WI38 (cell line): ENCODE results near the gene CCSER2.

Source experiments
- H3K4me3 ChIP-seq: 2 replicates; pipeline ENCODE4 v1.5.1; 2011; ENCODE audit warnings: low read depth, mild to moderate bottlenecking, control low read depth, low read length
- TF ChIP-seq, protein P1 (sequence below): IDR thresholded peaks from 2 replicates; pipeline ENCODE4 v1.5.1; 2012; ENCODE audit warnings: low read depth, mild to moderate bottlenecking, control low read depth, low read length

CCSER2 gene

DNA sequence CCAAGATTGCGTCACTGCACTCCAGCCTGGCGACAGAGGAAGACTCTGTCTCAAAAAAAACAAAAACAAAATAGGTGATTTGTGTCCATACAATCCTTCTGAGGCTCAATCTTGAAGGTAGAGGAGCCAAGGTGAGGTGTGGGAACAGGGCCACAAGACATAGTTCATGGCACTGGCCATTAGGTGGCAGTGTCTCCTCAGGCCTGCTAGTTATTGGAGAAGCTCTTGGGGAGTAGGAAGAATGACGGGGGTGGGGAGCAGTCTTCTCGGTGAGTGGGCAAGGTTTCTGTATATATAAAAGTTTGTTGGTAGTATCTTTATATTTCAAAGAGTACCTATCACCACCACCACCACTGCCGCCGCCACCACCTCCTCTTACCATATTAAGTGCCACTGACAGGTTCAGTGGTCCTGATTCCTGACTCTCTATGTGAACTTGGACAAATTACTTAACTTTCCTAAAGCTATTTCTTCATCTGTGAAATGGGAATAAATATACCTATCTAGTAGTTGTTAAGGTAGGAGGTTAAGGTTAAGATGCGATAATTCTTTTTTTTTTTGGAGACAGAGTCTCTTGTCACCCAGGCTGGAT lies 24.0 kb downstream of the CCSER2 start:
- TF ChIP-seq, protein P1, sequence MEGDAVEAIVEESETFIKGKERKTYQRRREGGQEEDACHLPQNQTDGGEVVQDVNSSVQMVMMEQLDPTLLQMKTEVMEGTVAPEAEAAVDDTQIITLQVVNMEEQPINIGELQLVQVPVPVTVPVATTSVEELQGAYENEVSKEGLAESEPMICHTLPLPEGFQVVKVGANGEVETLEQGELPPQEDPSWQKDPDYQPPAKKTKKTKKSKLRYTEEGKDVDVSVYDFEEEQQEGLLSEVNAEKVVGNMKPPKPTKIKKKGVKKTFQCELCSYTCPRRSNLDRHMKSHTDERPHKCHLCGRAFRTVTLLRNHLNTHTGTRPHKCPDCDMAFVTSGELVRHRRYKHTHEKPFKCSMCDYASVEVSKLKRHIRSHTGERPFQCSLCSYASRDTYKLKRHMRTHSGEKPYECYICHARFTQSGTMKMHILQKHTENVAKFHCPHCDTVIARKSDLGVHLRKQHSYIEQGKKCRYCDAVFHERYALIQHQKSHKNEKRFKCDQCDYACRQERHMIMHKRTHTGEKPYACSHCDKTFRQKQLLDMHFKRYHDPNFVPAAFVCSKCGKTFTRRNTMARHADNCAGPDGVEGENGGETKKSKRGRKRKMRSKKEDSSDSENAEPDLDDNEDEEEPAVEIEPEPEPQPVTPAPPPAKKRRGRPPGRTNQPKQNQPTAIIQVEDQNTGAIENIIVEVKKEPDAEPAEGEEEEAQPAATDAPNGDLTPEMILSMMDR = peak; percentile 81
- H3K4me3 ChIP-seq = no peak overlapping the region

DNA sequence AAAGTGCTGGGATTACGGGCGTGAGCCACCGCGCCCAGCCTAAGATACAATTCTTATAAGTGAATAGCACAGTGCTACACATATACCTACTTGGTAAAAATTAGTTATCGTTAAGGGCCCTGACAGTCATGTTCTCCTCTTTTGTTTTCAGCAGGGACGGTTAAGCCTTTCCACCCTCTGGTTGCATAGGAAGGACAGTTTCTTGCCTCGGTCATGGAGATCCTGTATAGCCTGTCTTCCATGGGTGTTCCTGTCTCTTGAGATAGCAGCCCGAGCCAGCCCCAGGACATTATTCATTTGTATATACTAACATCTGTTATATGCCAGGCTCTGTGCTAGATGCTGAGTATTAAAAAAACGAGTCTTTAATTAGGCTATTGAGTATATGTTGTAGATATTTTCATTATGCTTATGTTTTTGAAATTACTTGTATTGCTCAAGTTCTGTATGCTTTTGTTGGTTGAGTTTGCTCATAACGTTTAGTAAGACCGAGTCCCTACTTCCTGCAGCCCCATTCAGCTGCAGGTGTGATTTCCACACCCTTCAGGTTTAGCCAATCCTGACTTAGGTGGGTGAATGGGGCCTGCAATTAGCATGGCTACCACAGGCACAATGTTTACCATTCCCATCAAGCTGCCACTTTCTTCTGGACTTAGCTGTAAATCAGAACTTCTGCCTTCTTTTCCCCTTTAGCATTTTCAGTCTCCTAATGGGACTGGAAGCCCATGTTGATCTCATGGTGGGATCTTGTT lies 24.8 kb downstream of the CCSER2 start:
- no peak overlapping the region for H3K4me3 ChIP-seq

DNA sequence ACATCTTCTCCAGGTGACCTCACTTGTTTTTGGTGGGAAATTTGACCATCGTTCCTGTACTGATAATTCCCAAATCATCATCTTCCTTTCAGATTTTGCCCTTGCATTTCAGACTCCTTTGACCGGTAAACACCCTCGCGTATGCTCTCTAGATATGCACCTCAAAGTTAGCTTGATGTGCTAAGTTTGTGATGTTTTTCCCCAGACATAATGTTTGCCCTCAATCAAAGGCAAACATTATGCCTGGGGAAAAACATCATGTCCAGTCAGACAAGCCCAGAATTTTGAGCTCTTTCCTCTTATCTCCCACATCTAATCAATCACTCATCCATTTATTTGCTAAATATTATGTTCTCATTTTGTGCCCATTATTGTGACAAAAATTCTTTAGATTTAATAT lies 26.2 kb downstream of the CCSER2 start:
- TF ChIP-seq, protein P1 = no peak
- H3K4me3 ChIP-seq = no peak overlapping the region

More for the DNA sequence above, 24.8 kb downstream of the CCSER2 start:
- TF ChIP-seq, protein P1 = no peak

DNA sequence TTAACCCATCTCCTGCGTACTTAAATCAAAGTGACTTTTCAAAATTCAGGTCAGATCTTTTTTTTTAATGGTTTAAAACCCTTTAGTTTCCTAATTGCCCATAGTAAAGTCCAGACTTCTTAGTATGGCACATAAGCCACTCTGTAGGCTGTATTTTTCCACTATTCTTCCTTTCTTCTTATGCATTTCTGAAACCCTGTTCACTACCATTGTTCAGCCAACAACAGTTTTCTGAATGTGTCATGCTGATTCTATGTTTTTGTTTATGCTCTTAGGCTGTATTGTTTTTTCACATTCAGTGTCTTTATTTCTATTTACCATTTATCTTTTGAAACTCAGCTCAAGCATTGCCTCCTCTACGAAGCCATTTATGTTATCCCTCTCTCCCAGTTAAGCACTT lies 26.7 kb downstream of the CCSER2 start:
- H3K4me3 ChIP-seq = no peak overlapping the region
- TF ChIP-seq, protein P1 = no peak

DNA sequence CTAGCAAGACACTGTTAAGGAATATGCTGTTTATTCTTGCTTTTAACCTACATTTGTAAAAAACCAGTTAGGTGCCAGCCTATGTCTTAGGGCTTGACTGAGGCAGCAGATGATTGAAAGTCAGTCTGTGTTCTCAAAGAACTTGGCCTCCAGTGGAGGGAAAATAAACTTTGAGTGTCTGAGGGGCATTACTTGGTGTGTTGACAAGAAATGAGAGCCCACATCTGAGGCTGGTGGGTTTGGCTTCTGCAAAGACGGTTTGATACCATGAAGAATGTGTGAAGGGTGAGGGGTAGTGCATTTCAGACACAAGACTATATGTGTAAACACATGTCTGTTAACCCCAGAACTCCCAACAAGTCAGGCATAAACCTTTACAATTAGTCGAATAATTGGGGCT lies 28.5 kb downstream of the CCSER2 start:
- no peak overlapping the region for H3K4me3 ChIP-seq
- TF ChIP-seq, protein P1 = no peak

DNA sequence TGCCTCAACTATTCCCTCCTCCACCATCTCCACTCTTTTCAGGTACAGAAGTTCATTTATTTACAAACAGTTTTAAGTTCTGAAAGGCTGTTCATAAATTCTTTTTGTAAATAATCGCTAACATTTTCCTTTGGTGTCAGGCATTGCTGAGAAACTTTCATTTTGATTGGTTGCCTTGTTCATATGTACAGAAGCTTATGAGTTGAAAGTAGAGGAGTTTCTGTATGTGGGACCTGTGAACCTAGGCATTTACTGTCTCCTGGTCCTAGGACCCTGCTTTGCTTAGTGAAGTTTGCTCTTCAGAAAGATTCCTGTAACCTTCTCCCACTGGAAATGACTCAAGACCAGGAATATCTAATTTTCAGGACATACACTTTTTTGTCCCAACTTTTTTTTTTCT lies 30.4 kb downstream of the CCSER2 start:
- TF ChIP-seq, protein P1 = no peak
- no peak overlapping the region for H3K4me3 ChIP-seq

DNA sequence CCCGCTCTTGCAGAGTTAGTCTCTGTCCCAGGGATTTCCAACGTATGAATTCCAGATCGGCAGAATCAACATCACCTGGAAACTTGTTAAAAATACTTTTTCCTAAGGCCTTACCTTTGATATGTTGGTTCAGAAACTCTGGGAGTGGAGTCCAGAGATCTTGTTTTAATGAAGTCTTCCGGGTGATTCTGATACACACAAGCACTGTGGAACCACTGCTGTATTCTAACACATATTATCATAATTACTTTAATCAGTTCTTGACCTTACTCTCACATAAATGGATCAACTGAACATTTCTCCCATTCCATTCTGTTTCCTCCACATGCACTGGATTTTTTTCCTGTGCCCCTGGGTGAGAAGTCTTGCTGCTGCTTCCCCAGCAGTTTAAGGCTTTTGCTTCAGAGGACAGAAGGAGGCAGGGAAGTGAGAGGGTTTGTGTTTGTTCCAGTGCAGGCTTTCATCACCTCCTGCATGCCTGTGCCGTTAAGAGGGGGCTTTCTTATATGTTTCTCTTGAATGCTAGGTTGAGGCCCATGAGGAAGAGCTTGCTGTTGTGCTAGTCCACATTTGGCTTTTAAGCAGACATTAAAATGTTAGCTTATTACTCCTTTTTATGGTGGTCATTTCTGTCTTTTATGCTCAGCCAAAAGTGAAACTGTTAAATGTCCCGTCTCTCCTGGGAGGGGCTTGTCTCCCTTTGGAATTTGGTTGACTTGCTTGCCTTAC lies 32.4 kb downstream of the CCSER2 start:
- TF ChIP-seq, protein P1 = no peak
- peak overlapping the region; percentile 59 for H3K4me3 ChIP-seq
